Activated CD8-positive, alpha-beta T cell treated with anti-CD3 and anti-CD28 coated beads for 36 hours (primary cell): ENCODE results near the gene AMBRA1. TPM values are rescaled to one million over a fixed set of nuclear protein-coding genes. Genes with fewer than 3 reads are reported as not detected.

Source experiments
- ATAC-seq: fragments of 200-7000 bp; cut with Tn5 transposase; one replicate; pipeline ENCODE4 v1.10.0; 2021; ENCODE audit warnings: mild to moderate bottlenecking, moderate library complexity
- CTCF ChIA-PET: fragments of 350-600 bp; sonication (Branson Sonifier 250); formaldehyde crosslinking; loops from one replicate; lab custom pipeline; 2021; ENCODE audit warnings: antibody characterized with exemption; lab: Charles Lee
- POLR2A ChIA-PET: fragments of 350-600 bp; sonication (Branson Sonifier 250); formaldehyde crosslinking; loops from one replicate; lab custom pipeline; 2021; ENCODE audit warnings: antibody characterized with exemption; lab: Charles Lee
- DNase-seq: peaks from one replicate; pipeline ENCODE4 v3.0.0-alpha.2; 2020
- H3K27ac Mint-ChIP-seq: one replicate; pipeline ENCODE4 v1.8.0; 2021; ENCODE audit warnings: mild to moderate bottlenecking, mixed read lengths
- H3K27me3 Mint-ChIP-seq: one replicate; pipeline ENCODE4 v1.8.0; 2021; ENCODE audit warnings: mixed read lengths
- H3K36me3 Mint-ChIP-seq: one replicate; pipeline ENCODE4 v1.8.0; 2021; ENCODE audit warnings: low read depth, mixed read lengths
- H3K4me1 Mint-ChIP-seq: one replicate; pipeline ENCODE4 v1.8.0; 2021; ENCODE audit warnings: low read depth, mixed read lengths
- H3K4me3 Mint-ChIP-seq: one replicate; pipeline ENCODE4 v1.8.0; 2021; ENCODE audit warnings: mild to moderate bottlenecking, moderate library complexity, mixed read lengths
- H3K9me3 Mint-ChIP-seq: one replicate; pipeline ENCODE4 v1.8.0; 2021; ENCODE audit warnings: mixed read lengths
- intact Hi-C: fragments of 100-400 bp; cut with micrococcal nuclease; formaldehyde crosslinking; loops from one replicate; pipeline ENCODE4 v1.10.0; 2022
- total RNA-seq, 2 experiments: library from RNA; stranded (reverse); gene quantifications; one replicate each; pipeline ENCODE4 v1.2.3, GENCODE V29; 2021
- TF ChIP-seq, protein P1 (sequence below): fragments of 200-600 bp; IDR thresholded peaks from one replicate; pipeline ENCODE4 v1.8.0; 2022; ENCODE audit warnings: antibody characterized with exemption, mild to moderate bottlenecking

AMBRA1 gene
- total RNA-seq, 2 experiments from 2014 or later = 24.0 to 24.1 TPM

DNA sequence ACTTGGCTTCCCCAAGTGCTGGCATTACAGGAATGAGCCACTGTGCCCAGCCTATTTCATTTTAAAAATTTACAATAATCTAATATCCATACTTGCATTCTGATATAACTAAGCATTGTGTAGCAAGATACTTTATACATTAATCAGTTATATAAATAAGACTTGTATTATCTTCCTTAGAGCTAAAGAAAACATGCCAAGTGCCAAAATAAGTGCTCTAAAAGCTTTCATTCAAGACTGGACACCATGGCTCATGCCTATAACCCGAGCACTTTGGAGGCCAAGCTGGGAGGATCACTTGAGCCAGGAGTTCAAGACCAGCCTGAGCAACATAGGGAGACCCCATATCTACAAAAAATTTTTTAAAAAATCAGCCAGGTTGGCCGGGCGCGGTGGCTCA lies 123.9 kb downstream of the AMBRA1 start:
- CTCF ChIA-PET = no interaction called here
- peaks cover 4% of the 10 kb centered on the region for H3K36me3 Mint-ChIP-seq
- TF ChIP-seq, protein P1, sequence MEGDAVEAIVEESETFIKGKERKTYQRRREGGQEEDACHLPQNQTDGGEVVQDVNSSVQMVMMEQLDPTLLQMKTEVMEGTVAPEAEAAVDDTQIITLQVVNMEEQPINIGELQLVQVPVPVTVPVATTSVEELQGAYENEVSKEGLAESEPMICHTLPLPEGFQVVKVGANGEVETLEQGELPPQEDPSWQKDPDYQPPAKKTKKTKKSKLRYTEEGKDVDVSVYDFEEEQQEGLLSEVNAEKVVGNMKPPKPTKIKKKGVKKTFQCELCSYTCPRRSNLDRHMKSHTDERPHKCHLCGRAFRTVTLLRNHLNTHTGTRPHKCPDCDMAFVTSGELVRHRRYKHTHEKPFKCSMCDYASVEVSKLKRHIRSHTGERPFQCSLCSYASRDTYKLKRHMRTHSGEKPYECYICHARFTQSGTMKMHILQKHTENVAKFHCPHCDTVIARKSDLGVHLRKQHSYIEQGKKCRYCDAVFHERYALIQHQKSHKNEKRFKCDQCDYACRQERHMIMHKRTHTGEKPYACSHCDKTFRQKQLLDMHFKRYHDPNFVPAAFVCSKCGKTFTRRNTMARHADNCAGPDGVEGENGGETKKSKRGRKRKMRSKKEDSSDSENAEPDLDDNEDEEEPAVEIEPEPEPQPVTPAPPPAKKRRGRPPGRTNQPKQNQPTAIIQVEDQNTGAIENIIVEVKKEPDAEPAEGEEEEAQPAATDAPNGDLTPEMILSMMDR = no peak
- H3K27me3 Mint-ChIP-seq = no peaks in the 10 kb centered on the region
- POLR2A ChIA-PET = no interaction called here
- DNase-seq (no peak), ATAC-seq (no peak)
- H3K4me1 Mint-ChIP-seq = peaks cover 20% of the 10 kb centered on the region
- no peak overlapping the region for H3K27ac Mint-ChIP-seq
- intact Hi-C loops = no loop called here
- no peaks in the 10 kb centered on the region for H3K9me3 Mint-ChIP-seq
- H3K4me3 Mint-ChIP-seq = no peak overlapping the region

DNA sequence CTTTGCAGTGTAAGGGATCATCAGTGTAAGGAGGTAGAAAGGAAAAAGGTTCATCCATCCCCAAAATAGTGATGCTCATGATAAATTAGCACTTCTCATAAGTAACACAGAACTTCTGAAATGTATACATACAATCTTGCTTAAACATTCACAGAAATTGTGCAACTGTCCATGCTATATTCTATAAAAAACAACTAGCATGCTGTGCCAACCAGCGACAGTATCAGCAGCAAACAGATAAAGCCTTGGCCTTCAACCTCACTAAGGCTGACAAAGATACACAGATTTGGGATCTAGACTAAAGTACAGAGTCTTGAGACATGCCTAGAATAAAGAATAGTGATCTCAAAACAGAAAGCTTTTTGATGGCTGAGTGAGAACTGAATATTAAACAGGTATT lies 128.1 kb downstream of the AMBRA1 start:
- TF ChIP-seq, protein P1 = no peak
- Mint-ChIP-seq H3K4me3 (no peak overlapping the region), H3K9me3 (no peaks in the 10 kb centered on the region), H3K36me3 (peaks cover 2% of the 10 kb centered on the region), H3K27ac (no peak overlapping the region), H3K27me3 (no peaks in the 10 kb centered on the region), H3K4me1 (peaks cover 3% of the 10 kb centered on the region)
- DNase-seq = no peak
- ATAC-seq = no peak
- CTCF ChIA-PET = no interaction called here
- intact Hi-C loops = no loop called here
- POLR2A ChIA-PET = no interaction called here

DNA sequence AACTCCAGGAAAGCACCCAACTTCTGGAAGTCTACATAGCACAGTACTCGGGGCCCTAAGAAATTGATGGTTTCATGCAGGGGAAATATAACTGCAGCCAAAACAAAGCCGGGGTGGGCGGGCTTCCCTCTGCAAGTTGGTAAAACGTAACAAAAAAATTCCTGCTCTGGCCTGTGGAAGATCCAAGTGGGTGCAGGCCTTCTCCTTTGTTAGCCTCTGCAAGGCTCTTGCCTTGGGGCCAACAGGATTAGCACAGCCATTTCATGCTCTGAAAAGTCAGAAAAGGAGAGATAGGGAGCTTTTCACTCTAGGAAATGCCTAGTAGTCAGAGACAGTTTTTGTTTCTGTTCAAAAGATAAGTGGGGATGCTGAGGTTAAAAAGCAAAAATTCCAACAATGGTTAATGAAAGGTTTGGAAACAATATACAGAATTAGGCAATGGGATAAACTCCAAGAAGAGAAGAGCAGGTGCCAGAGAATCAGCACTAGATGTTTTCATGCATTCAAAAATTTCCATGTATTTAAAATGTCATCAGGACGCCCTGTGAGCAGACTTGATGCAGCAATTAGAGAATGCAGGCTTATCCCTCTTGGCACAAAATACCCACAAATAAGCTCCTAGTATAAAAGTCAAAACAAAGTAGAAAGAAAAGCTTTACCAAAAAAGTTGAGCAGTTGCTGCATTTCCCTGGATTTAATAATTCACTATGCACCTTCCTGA lies 130.0 kb downstream of the AMBRA1 start:
- Mint-ChIP-seq H3K36me3 (no peaks in the 10 kb centered on the region), H3K4me3 (no peak overlapping the region), H3K9me3 (no peaks in the 10 kb centered on the region), H3K27ac (no peak overlapping the region), H3K4me1 (peaks cover 3% of the 10 kb centered on the region), H3K27me3 (no peaks in the 10 kb centered on the region)
- DNase-seq (no peak), ATAC-seq (no peak)
- intact Hi-C loops = no loop called here
- TF ChIP-seq, protein P1 = no peak
- ChIA-PET CTCF (no interaction called here), POLR2A (no interaction called here)

DNA sequence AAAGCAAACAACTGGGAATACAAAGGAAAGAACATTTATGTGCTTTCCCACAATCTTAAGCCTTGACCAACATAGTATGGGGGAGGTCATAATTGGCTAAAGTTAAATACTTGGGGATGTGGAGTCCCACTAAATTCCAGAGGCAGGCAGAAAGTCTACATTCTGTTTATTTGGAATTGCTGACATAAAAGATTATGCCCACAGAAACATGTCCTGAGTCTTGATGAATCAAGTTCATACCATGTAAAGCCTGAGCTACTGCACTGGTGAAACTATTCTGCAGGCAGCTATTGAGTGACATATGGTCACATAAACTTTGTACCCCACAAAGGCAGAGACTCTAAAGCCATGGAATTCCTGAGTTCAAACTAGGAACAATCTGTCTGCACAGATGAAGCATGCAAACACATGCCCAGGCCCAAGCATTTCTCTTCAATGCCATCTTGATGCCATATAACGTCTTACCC lies 132.3 kb downstream of the AMBRA1 start:
- no peak overlapping the region for H3K4me3 Mint-ChIP-seq
- H3K4me1 Mint-ChIP-seq = peaks cover 5% of the 10 kb centered on the region
- no peaks in the 10 kb centered on the region for H3K36me3 Mint-ChIP-seq
- DNase-seq (no peak), ATAC-seq (no peak)
- TF ChIP-seq, protein P1 = no peak
- POLR2A ChIA-PET = no interaction called here
- H3K27me3 Mint-ChIP-seq = no peaks in the 10 kb centered on the region
- CTCF ChIA-PET = no interaction called here
- H3K9me3 Mint-ChIP-seq = no peaks in the 10 kb centered on the region
- H3K27ac Mint-ChIP-seq = no peak overlapping the region
- intact Hi-C loops = no loop called here

DNA sequence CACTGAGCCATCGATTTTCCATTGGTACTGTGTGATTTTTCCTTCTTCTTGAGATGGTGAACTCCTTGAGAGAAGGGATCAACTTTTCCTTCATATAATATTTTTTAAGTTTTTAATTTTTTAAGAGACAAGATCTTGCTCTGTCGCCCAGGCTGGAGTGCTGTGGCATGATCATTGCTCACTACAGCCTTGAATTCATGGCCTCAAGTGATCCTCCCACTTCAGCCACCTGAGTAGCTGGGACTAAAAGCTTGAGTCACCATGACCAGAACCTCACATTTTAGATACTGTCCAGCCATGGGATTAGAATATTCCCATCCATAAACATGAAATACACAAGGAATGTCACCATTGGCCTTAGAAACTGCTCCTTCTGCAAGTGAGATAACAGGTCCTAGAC lies 135.3 kb downstream of the AMBRA1 start:
- intact Hi-C loops = no loop called here
- Mint-ChIP-seq H3K27me3 (no peaks in the 10 kb centered on the region), H3K4me3 (no peak overlapping the region), H3K9me3 (no peaks in the 10 kb centered on the region), H3K27ac (no peak overlapping the region), H3K36me3 (no peaks in the 10 kb centered on the region), H3K4me1 (peaks cover 10% of the 10 kb centered on the region)
- POLR2A ChIA-PET = no interaction called here
- CTCF ChIA-PET = no interaction called here
- TF ChIP-seq, protein P1 = no peak
- ATAC-seq (no peak), DNase-seq (no peak)
